ENCODE measurements around the gene NOTCH2NLA.
"Not testable (repeated sequence)": the region's sequence is repeated elsewhere in the genome, so short reads cannot be mapped to it uniquely, and the experiment has no call there.

DNA sequence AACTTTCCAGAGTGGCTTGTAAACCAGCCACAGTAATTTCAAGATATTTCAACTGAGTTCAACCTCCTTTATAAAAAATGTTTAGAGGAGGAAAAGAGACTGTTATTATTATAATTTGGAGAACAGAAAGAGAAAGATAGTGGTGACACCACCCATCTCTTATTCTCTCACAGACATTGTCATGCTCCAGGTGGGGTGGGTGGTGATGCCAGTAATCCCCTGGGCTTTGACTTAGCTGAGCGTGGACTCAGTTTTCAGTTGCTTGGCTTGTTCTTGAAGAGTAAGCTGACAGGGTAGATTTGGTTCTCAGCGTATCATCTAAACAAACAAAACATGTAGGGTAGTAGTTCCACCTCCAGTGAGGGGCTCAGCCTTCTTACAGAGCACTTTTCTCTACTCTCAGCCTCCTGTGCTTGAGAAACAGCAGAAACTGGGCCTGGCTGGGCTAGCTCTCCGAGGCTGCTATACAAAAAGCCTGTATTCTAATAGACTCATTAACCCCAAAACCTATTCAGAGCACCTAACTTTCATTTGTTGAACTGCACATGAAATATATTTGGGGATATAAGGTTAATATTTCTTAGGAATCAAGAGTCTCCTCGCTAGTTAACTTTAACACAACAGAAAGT, 25.9 kb upstream of the NOTCH2NLA start:
- not testable (repeated sequence) for TF ChIP-seq CTBP1, FOXM1 (IDR thresholded peaks at IDR 0.05; ENCODE audit: borderline replicate concordance)

Measured in HEK293T (cell line).